Stimulated activated CD8-positive, alpha-beta memory T cell treated with anti-CD3 and anti-CD28 coated beads, Interleukin-2, amount 100 ng/mL, for 48 hours (primary cell): Measurements from ENCODE around the gene FLRT1.

Experiments used
- DNase-seq, 2 donors: peaks; one replicate each; pipeline ENCODE4 v3.0.0-alpha.2; 2020; ENCODE audit warnings: low read depth in 2 of 2

FLRT1 gene

DNA sequence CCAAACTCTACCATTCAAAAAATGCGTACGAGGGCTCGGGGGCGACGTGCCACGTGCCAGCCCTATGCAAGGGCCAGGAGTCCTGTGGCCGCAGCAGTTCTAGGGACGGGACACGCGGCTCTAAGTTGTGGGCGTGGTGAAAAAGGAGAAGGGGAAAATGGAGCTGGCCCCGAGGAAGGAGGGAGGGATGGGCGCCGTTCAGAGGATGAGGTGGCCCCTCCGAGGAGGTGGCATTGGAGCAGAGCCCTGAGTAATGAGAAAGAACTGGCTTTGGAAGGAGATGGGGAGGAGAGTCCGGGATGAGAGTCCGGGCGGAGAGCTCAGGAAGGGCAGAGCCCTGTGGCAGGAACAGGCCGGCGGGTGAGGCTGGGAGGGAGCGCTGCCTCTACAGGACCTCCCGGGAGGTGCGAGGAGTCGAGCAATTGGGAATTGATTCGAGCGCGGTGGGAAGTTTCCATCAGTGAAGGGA lies 28.5 kb upstream of the FLRT1 start:
- DNase-seq: no peak

GRCh38 chr11:64007629-64008282 lies 28.0 kb upstream of the FLRT1 start:
- no peak for DNase-seq

GRCh38 chr11:64008283-64008913 lies 27.3 kb upstream of the FLRT1 start:
- no peak for DNase-seq

DNA sequence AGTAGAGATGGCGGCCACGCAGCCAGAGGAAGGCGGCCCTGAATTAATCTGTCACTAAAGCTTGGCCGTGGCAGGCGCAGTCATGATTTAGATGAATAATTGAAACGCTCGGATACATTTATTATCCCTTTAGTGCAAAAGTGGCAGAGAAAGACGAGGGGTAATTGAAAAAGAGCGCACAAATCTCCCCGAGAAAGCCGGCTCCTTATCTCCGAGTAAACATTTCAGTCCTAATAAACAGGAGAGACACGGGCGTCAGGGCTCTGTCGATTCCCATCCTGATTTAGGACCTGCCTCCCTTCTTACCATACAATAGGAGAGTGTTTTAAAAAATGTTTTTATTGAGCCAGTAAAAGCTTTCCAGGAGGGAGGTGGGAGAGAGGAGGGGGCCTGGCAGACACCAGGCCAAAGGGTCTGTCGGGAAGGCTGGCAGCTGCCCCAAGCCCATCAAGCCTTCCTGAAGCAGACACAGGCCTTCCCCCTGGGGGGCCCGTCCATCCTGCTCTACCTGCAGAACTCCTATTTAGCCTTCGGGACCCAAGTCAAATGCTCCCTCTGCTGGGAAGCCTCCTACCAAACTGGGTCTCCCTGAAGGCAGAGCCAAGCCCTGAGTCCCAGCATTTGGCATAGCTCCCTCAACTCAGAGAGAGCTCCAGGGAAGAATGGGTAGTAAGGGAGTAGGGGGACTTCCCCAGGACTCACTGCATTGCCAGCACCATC lies 26.7 kb upstream of the FLRT1 start:
- DNase-seq: no peak

DNA sequence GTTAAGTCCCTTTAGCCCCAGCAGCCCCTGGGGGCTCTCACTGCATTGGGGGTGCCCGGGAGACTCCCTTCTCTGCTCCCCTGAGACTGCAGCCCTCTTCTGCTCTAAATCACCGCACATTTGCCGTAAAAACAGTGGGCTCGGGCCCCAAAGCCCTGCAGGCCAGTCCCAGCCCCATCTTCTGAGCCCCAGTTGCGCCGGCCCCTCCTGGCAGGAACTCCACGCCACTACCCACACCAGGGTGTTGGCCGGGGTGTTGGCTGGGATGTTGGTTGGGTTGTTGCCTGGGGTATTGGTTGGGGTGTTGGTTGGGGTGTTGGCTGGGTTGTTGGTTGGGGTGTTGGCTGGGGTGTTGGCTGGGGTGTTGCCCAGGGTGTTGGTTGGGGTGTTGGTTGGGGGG lies 26.0 kb upstream of the FLRT1 start:
- no peak for DNase-seq

GRCh38 chr11:64010783-64011182 lies 24.9 kb upstream of the FLRT1 start:
- no peak for DNase-seq

DNA sequence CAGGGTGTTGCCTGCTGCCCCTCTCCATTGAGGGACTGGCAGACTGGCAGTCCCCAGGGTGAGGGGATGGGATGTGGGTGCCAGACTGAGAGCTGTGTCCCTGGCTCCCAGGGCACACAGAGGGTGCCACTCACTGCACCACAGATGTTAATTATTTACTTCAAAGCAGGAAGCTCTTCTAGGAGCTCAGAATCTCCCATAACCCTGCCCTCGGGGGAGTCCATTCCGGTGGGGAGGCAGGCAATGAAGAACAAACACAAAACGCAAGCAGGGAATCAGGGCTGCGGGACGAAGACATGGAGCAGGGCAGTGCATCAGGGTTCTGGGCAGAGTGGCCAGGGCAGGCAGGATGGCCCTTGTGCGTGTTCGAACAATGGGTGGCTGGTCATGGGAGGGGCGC lies 24.4 kb upstream of the FLRT1 start:
- no peak for DNase-seq

GRCh38 chr11:64013141-64013896 lies 22.4 kb upstream of the FLRT1 start:
- no peak for DNase-seq

DNA sequence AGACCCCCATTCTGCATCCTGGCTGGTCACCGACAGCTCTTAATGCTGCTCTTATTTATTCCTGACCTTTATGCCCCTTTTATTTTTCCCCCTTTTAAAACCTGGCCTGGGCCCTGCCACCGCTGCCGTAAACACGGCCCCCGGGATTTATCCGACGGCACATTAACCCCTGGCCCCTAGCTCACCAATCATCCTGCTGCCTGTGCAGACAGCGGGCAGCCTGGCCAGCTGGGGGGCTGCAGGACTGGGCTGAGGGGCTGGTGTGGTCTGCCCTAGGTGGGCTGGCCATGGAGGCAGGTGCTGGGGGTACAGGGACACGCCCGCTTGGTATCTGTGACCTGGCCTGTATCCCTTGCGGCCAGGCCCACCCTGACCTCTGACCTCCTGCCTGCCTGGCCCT lies 21.4 kb upstream of the FLRT1 start:
- no peak for DNase-seq

DNA sequence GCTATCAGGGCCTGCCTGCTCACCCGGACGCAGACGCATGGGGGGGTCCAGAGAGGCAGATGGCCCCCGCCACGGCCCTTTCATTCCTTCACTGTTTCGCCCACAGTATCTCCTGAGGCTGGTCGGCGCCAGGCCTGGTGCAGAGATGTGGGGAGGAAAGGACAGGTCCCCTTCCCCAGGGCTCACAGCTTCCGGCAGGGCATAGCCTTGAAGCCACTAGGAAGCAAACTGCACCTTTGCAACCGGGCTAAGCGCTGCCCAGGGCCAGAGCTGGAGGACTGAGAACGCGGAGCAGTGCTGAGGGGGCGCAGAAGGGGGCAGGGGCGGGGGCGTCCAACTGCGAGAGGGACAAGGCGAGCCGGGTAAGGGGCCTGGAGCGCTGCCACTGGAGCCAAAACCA lies 20.2 kb upstream of the FLRT1 start:
- DNase-seq: no peak

DNA sequence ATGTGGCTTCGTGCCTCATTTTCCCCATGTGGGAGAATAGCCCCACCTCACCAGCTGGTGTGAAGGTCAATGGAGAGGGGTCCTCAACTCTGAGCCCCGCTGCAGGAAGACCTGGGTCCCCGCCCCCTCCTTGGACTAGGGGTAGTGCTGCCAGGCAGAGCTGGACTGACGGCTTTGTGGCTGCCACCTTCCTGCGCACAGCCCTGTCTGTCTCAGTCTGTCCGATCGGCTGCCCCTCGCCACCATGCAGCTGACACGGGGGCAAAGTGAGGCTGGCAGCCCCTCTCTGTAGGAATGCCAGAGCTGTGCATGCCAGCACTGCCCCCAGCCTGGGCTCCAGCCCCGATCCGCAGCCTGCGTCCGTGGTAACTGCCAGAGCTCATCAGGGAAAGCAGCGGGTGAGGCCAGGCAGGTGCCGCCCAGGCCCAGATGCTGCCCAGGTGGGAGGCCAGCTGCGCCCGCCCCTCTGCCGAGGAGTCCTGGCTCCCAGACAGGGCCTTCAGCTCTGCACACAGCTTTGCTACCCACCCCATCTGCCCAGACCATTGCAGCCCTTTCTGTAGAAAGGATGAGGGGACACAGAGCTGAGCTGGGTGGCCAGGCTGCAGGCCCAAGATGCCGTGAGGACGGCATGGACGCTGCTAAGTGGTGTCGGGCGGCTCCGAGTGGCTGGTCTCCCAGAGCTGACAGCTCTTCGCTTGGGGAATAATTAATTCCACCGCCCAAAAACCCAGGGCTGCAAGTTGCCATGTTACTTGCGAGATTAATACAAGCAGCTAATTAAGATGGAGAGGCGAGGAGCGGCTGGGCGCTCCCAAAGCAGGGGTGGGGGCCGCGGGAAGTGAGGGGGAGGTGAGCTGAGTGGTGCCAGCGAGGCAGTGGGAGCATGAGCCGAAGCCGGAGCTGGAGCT lies 19.5 kb upstream of the FLRT1 start:
- no peak for DNase-seq

- no peak for DNase-seq
Observed at GRCh38 chr11:64017945-64018224, 17.8 kb upstream of the FLRT1 start.

- DNase-seq: no peak
Observed at GRCh38 chr11:64018310-64018709, 17.4 kb upstream of the FLRT1 start.

GRCh38 chr11:64019106-64020037 lies 16.4 kb upstream of the FLRT1 start:
- no peak for DNase-seq

DNA sequence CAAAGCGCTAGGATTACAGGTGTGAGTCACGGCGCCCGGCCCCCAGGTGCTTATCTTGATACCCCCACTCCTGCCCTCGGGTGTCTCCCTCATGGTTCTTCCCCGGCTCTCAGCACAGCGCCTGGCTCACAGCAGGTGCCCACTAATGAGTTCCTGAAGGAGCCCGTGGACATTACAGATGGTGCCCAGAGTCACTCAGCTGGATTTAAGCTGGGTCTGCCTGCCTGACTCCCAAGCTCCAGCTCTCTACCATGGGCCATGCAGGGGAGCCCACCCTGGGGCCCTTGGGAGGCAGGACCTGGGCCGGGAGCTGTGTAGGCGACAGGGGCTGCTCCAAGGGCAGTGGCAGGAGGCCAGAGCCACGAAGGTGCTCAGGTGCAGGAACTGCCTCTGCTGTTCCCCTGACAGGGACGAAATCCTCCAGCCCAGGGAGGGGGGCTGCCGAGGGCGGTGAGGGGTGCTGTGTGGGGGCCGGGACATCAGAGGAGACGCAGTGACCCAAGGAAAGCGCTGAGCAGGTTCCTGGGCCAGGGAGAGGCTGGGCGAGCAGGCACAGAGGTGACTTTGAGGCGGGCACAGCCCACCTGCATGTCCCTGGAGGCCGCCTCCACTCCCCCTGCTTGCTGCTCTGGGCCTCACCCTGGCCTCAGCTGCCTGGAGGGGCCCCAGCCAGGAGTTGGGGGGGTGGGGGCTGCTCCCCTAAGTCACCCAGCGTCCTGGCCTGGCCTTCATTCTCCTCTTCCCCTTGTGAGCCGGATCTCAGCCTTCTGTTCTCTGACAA lies 14.6 kb upstream of the FLRT1 start:
- no peak for DNase-seq

- DNase-seq: no peak
Observed at GRCh38 chr11:64021757-64022093, 14.0 kb upstream of the FLRT1 start.

- DNase-seq: no peak
Observed at GRCh38 chr11:64022125-64022784, 13.5 kb upstream of the FLRT1 start.

DNA sequence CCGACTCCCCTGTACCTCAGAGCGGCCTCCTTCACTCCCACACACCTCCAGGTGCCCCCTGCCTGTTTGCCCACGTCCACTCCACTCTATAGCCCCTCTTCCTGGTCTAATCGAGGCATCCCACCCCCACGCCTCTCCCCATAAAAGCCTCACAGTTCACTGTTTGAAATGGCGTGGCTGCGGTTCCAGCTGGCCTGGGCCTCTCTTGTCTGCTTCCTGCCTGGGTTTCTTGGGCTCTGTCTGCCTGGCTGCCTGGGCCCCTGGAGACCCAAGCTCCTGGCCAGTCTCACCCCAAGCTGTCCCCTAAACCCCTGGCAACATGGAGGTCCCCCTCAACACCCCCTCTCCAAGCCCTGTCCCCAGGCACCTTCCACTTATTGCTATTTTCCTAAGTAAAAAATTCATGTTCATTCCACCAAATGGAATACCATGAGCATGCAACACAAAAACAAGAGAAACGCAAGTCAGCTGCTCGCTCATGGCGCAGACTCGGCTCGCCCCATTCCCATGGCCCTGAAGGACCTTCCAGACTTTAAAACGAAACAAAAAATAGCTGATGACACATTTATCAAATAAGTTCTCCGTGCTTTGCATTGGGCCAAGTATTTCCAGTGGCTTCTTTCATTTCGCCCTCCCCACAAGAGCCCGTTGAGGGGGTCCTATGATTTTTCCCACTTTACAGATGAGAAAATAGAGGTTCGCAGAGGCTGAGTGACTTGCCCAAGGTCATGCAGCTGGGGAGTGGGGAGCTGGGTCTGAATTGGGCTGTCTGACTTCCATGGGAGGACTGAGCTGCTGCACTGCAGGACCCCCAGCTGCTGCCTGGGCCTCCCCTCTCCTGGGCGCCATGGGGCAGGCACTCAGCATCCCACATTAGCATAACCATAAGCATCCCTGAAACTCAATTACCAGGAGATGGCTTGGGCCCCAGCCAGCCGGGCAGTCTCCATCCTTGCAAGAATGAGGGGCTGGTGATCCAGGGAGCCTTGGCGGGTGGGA lies 11.7 kb upstream of the FLRT1 start:
- DNase-seq: no peak
